PC-9 (cell line): ENCODE data around the gene CDC37. TPM values are rescaled to one million over a fixed set of nuclear protein-coding genes. Genes with fewer than 3 reads are reported as not detected.

ENCODE experiments used
- BruUV-seq: library from RNA; stranded (reverse); fragments of 400-500 nt; replicated peaks from 2 replicates; lab custom pipeline; 2021; lab: Mats Ljungman, UMichigan
- CTCF ChIA-PET: fragments of 300-600 bp; sonication (Branson Sonifier 250); formaldehyde crosslinking; loops from one replicate; lab custom pipeline; 2022; ENCODE audit warnings: antibody characterized with exemption; lab: Charles Lee
- POLR2A ChIA-PET: fragments of 300-600 bp; sonication (Branson Sonifier 250); formaldehyde crosslinking; loops from one replicate; lab custom pipeline; 2022; ENCODE audit warnings: antibody characterized with exemption; ENCODE audit not compliant: unreplicated experiment; lab: Charles Lee
- DNase-seq, 2 experiments: peaks; one replicate each; pipeline versions ENCODE4 v3.0.0 to v3.0.0-alpha.2; 2015 to 2022; ENCODE audit warnings: mixed read lengths in 1 of 2
- H2AFZ ChIP-seq: fragments of 200-600 bp; sonication (generic); 2 replicates; pipeline ENCODE4 v1.8.1; 2017; ENCODE audit warnings: antibody characterized with exemption
- H3F3A ChIP-seq: fragments of 200-600 bp; sonication (generic); 2 replicates; pipeline ENCODE4 v1.8.1; 2017; ENCODE audit warnings: antibody characterized with exemption, mild to moderate bottlenecking, low read depth; ENCODE audit not compliant: insufficient read depth
- H3K27ac ChIP-seq: fragments of 200-600 bp; sonication (generic); 2 replicates; pipeline ENCODE4 v1.6.1; 2016; ENCODE audit warnings: mixed run types
- H3K27me3 ChIP-seq: fragments of 200-600 bp; sonication (generic); 2 replicates; pipeline ENCODE4 v1.6.1; 2016; ENCODE audit warnings: low read depth, mixed run types; ENCODE audit not compliant: insufficient read depth
- H3K36me3 ChIP-seq: fragments of 200-600 bp; sonication (generic); 2 replicates; pipeline ENCODE4 v1.6.1; 2016; ENCODE audit warnings: low read depth, mixed run types
- H3K4me1 ChIP-seq: fragments of 200-600 bp; sonication (generic); replicated peaks from 2 replicates; pipeline ENCODE4 v1.6.1; 2016; ENCODE audit warnings: mixed run types; ENCODE audit not compliant: insufficient read depth
- H3K4me2 ChIP-seq: fragments of 200-600 bp; sonication (generic); 2 replicates; pipeline ENCODE4 v1.6.1; 2017; ENCODE audit warnings: mixed run types
- H3K4me3 ChIP-seq: fragments of 200-600 bp; sonication (generic); 2 replicates; pipeline ENCODE4 v1.6.1; 2016; ENCODE audit warnings: mixed run types
- H3K79me2 ChIP-seq: fragments of 200-600 bp; sonication (generic); 2 replicates; pipeline ENCODE4 v1.6.1; 2017; ENCODE audit warnings: low read depth, mixed run types
- H3K9me2 ChIP-seq: fragments of 200-600 bp; sonication (generic); 2 replicates; pipeline ENCODE4 v1.8.1; 2017; ENCODE audit warnings: mild to moderate bottlenecking; ENCODE audit not compliant: insufficient read depth
- H3K9me3 ChIP-seq: fragments of 200-600 bp; sonication (generic); 2 replicates; pipeline ENCODE4 v1.8.1; 2016; ENCODE audit warnings: low read depth; ENCODE audit not compliant: insufficient read depth
- H4K20me1 ChIP-seq: fragments of 200-600 bp; sonication (generic); 2 replicates; pipeline ENCODE4 v1.8.1; 2017; ENCODE audit not compliant: insufficient read depth
- CTCF ChIP-seq: fragments of 200-600 bp; sonication (generic); conservative IDR thresholded peaks from 2 replicates; pipeline ENCODE4 v1.6.1; 2017; ENCODE audit warnings: mixed run types, antibody characterized with exemption, mild to moderate bottlenecking, moderate library complexity
- EZH2 ChIP-seq: fragments of 200-600 bp; sonication (generic); IDR thresholded peaks from 2 replicates; pipeline ENCODE4 v1.8.0; 2017; ENCODE audit warnings: antibody characterized with exemption, low read depth
- intact Hi-C: fragments of 100-400 bp; cut with micrococcal nuclease; formaldehyde crosslinking; loops from one replicate; pipeline ENCODE4 v1.10.0; 2022; ENCODE audit not compliant: unreplicated experiment
- total RNA-seq: library from RNA; stranded (reverse); gene quantifications from 2 replicates; pipeline ENCODE4 v1.2.3, GENCODE V29; 2021

CDC37 gene
- total RNA-seq, 1 experiment from 2014 or later = 191 TPM

GRCh38 chr19:10450191-10450852, 47.0 kb upstream of the CDC37 start:
- no peaks in the 10 kb centered on the region for H3K27me3 ChIP-seq
- DNase-seq = no peak
- TF ChIP-seq CTCF = no peak
- TF ChIP-seq EZH2 = no peak
- no peaks in the 10 kb centered on the region for H4K20me1 ChIP-seq
- BruUV-seq = no TSS peak
- ChIA-PET CTCF (interaction anchor here (0.7 kb wide), 1 partner anchor 42 kb away, joined by 12 read pairs; no protein-coding TSS in a partner anchor), POLR2A (no interaction called here)
- intact Hi-C loops = no loop called here
- H3F3A ChIP-seq = peaks cover 4% of the 10 kb centered on the region; the same call in 1 of the 2 replicates
- no peak overlapping the region for H3K4me2 ChIP-seq
- H3K27ac ChIP-seq = no peak overlapping the region
- H3K4me3 ChIP-seq = no peak overlapping the region
- no peaks in the 10 kb centered on the region for H3K9me3 ChIP-seq
- H3K79me2 ChIP-seq = no peaks in the 10 kb centered on the region
- no peak overlapping the region for H2AFZ ChIP-seq
- H3K9me2 ChIP-seq = no peaks in the 10 kb centered on the region
- no peaks in the 10 kb centered on the region for H3K36me3 ChIP-seq
- H3K4me1 ChIP-seq = no peaks in the 10 kb centered on the region

- ChIA-PET CTCF (no interaction called here), POLR2A (no interaction called here)
- Histone ChIP-seq H3K9me3 (no peaks in the 10 kb centered on the region), H3F3A (peaks cover 4% of the 10 kb centered on the region; the same call in 1 of the 2 replicates), H3K9me2 (no peaks in the 10 kb centered on the region), H3K4me2 (no peak overlapping the region), H3K4me3 (no peak overlapping the region), H2AFZ (no peak overlapping the region), H4K20me1 (no peaks in the 10 kb centered on the region), H3K27ac (no peak overlapping the region), H3K36me3 (no peaks in the 10 kb centered on the region), H3K27me3 (no peaks in the 10 kb centered on the region), H3K79me2 (no peaks in the 10 kb centered on the region), H3K4me1 (no peaks in the 10 kb centered on the region)
- TF ChIP-seq EZH2 (no peak), CTCF (no peak)
- DNase-seq = no peak
- no TSS peak for BruUV-seq
- intact Hi-C loops = no loop called here
Measured at GRCh38 chr19:10449037-10449436, 45.7 kb upstream of the CDC37 start.

- Histone ChIP-seq H2AFZ (no peak overlapping the region), H3K36me3 (no peaks in the 10 kb centered on the region), H3K4me3 (no peak overlapping the region), H3K79me2 (no peaks in the 10 kb centered on the region), H4K20me1 (no peaks in the 10 kb centered on the region), H3K4me2 (no peak overlapping the region), H3F3A (0 out of 2 replicates have a peak, but pooled peaks cover 6% of the 10 kb centered on the region), H3K4me1 (no peaks in the 10 kb centered on the region), H3K27me3 (no peaks in the 10 kb centered on the region), H3K9me3 (no peaks in the 10 kb centered on the region), H3K9me2 (no peaks in the 10 kb centered on the region), H3K27ac (no peak overlapping the region)
- CTCF ChIA-PET = no interaction called here
- TF ChIP-seq CTCF = no peak
- no peak for TF ChIP-seq EZH2
- no peak for DNase-seq
- intact Hi-C loops = no loop called here
- BruUV-seq = no TSS peak
- POLR2A ChIA-PET = no interaction called here
Measured at GRCh38 chr19:10442698-10443097, 39.4 kb upstream of the CDC37 start.
